ENCODE results near the gene DECR2. TPM values are rescaled to one million over a fixed set of nuclear protein-coding genes. Genes with fewer than 3 reads are reported as not detected.

The DECR2 gene
- total RNA-seq, 1 donor from 2014 or later = 10.1 TPM

DNA sequence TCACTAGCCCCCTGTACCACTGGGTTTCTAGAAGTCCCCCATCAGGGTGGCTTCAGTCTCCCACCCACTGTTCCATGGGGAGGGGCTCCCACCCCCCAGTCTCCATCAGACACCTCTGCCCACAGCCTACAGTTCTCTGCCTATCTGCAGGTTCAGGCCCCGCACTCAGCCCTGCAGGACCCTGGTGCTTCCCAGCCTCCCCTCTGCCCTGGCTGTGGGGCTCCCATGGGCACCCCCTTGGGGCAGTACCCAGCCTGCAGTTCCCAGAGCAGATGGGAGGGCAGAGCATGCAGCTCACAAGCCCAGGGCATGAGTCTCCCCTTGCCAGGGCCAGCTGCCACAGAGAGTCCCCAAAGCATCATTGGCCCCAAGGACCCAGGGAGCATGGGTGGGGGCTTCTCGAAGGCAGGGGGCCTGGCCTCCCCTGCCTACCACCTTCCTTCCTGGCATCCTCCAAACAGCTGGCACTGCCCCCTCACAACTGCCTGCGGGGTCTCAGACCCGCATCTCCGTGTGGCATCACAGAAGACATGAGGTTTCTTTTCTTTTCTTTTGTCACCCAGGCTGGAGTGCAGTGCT, 28.6 kb upstream of the DECR2 start:
- no peak overlapping the region for H3K4me3 ChIP-seq
- H3K9me3 ChIP-seq = no peaks in the 10 kb centered on the region
- TF ChIP-seq, protein P1, sequence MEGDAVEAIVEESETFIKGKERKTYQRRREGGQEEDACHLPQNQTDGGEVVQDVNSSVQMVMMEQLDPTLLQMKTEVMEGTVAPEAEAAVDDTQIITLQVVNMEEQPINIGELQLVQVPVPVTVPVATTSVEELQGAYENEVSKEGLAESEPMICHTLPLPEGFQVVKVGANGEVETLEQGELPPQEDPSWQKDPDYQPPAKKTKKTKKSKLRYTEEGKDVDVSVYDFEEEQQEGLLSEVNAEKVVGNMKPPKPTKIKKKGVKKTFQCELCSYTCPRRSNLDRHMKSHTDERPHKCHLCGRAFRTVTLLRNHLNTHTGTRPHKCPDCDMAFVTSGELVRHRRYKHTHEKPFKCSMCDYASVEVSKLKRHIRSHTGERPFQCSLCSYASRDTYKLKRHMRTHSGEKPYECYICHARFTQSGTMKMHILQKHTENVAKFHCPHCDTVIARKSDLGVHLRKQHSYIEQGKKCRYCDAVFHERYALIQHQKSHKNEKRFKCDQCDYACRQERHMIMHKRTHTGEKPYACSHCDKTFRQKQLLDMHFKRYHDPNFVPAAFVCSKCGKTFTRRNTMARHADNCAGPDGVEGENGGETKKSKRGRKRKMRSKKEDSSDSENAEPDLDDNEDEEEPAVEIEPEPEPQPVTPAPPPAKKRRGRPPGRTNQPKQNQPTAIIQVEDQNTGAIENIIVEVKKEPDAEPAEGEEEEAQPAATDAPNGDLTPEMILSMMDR (IDR thresholded peaks at IDR 0.05) = no peak
- ATAC-seq = no peak
- H3K4me1 ChIP-seq = peaks cover 19% of the 10 kb centered on the region
- H3K36me3 ChIP-seq = peaks cover 69% of the 10 kb centered on the region
- no peak overlapping the region for H3K27ac ChIP-seq
- intact Hi-C loops (cut with DNase I) = no loop called here
- H3K27me3 ChIP-seq (ENCODE audit: low read depth) = no peaks in the 10 kb centered on the region
- no peak for DNase-seq

DNA sequence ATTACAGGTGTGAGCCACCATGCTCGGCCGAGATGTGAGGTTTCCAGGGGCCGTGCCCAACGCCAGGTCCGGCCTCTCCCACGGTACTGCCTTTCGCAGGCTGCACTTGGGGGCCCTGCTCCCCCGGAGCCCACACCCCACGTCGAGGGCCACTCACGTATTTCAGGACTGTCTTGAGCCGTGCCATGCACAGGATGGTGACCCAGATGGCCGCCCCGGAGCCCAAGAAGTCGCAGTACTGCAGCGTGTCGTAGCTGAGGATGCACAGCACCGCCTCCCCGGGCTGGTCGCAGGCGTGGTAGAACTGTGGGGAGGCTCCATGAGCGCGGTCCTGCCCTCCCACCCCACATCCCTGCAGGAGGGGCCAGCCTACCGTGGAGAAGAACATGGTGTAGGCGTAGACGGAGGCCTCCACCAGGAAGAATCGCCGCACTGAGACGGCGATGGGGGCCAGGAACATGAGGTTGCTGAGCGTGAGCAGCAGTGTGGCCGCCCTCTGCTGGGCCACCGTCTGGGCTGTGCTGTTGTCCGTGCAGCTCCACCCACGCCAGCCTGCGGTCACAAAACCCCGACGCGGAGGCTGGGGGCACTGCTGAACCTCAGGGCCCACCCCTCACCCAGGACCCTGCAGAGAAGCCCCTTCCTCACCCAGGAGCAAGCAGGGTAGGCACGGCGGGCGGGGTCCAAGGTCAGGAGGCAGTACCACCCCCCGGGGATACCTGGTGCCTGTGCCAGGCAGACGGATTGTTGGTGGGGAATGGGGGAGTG, 27.7 kb upstream of the DECR2 start:
- Histone ChIP-seq H3K36me3 (peaks cover 60% of the 10 kb centered on the region), H3K27me3 (ENCODE audit: low read depth) (no peaks in the 10 kb centered on the region), H3K27ac (no peak overlapping the region), H3K9me3 (no peaks in the 10 kb centered on the region), H3K4me3 (no peak overlapping the region), H3K4me1 (peaks cover 23% of the 10 kb centered on the region)
- DNase-seq = no peak
- intact Hi-C loops (cut with DNase I) = no loop called here
- no peak for ATAC-seq
- TF ChIP-seq, protein P1 (IDR thresholded peaks at IDR 0.05) = no peak

DNA sequence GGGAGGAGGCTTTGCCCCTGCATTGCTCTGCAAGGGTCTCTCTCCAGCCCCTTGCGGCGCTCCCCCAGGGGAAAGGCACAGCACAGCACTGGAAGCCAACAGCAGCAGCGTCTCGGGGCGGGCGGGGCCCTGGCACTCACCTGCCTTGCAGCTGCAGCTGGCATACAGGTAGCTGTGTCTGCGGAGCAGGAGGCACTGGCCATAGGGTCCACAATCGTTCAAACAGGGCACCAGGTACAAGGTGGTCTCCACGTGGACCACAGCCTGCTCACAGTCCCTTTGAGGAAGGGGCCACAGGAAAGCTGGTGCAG, 27.1 kb upstream of the DECR2 start:
- Histone ChIP-seq H3K36me3 (peaks cover 58% of the 10 kb centered on the region), H3K9me3 (no peaks in the 10 kb centered on the region), H3K4me3 (no peak overlapping the region), H3K4me1 (peaks cover 24% of the 10 kb centered on the region), H3K27me3 (ENCODE audit: low read depth) (no peaks in the 10 kb centered on the region), H3K27ac (no peak overlapping the region)
- no peak for DNase-seq
- TF ChIP-seq, protein P1 (IDR thresholded peaks at IDR 0.05) = no peak
- intact Hi-C loops (cut with DNase I) = no loop called here
- ATAC-seq = no peak

DNA sequence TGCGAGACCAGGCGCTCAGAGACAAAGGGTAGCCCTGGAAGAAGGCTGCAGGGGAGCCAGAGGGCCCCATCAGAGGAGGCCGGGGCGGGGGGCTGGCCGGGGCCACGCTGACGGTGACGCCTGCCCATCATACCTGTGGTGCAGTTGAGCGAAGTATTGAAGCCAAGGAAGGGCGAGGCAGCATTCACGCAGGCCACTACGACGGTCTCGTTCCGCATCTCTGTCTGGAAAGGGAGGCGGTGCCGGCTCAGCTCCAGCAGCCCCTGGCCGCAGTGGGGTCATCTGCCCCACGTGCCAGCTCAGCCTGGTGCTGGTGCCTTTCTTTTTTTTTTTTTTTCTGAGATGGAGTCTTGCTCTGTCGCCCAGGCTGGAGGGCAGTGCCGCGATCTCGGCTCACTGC, 26.5 kb upstream of the DECR2 start:
- Histone ChIP-seq H3K27me3 (ENCODE audit: low read depth) (no peaks in the 10 kb centered on the region), H3K4me3 (no peak overlapping the region), H3K27ac (no peak overlapping the region), H3K4me1 (peaks cover 24% of the 10 kb centered on the region), H3K36me3 (peaks cover 58% of the 10 kb centered on the region), H3K9me3 (no peaks in the 10 kb centered on the region)
- DNase-seq (no peak), ATAC-seq (no peak)
- intact Hi-C loops (cut with DNase I) = no loop called here
- TF ChIP-seq, protein P1 (IDR thresholded peaks at IDR 0.05) = no peak

DNA sequence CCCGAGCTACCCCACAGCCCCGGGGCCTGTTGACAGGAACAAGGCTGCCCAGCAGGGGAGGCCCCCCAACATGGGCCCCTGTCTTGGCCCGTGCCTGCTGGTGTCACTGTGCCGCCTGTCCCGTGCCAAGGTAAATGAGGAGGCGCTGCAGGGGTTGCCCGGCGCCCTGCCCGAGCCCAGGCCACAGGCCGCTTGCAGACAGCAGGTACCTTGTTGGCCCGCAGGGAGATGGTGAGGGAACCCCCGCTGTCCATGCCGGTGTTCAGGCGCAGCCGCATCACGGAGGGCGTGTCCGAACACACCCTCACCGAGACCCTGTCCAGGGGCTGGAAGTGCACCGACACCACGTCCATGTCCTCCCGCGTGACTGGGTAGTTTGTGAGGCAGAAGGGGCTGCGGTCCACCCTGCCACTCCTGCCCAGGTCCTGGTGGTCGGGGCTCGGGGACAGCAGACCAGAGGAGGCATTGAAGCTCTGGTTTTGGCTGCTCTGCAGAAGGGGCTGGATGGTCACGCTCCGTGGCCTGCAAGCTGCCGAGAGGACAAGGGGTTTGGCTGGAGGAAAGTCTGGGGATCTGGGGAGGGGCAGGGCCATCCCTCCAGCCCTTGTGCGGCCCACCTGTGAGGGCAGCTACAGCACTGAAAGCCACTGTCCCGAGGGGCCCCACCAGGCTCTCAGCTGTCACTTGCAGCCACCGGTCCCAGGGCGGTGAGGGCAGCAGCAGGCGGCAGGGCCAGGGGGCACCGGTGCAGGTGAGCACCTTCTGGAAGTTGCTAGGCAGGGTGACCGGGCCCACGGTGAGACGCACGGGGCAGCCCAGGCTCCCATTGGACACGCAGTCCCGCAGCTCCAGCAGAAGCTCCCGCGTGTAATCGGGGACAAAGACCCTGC, 25.5 kb upstream of the DECR2 start:
- DNase-seq = no peak
- Histone ChIP-seq H3K27me3 (ENCODE audit: low read depth) (no peaks in the 10 kb centered on the region), H3K36me3 (peaks cover 58% of the 10 kb centered on the region), H3K4me3 (no peak overlapping the region), H3K27ac (no peak overlapping the region), H3K4me1 (peaks cover 28% of the 10 kb centered on the region), H3K9me3 (no peaks in the 10 kb centered on the region)
- TF ChIP-seq, protein P1 (IDR thresholded peaks at IDR 0.05) = no peak
- ATAC-seq = no peak
- intact Hi-C loops (cut with DNase I) = no loop called here
